ENCODE measurements around the gene CRHR1. TPM values are rescaled to one million over a fixed set of nuclear protein-coding genes. Genes with fewer than 3 reads are reported as not detected.

The CRHR1 gene
- polyA plus RNA-seq, 1 donor (not counting 4 experiments of a cell fraction or from before 2014, with no cell fraction given), result not detected

GRCh38 chr17:45813048-45813725 lies 29.1 kb downstream of the CRHR1 start:
- no peak for FAIRE-seq

GRCh38 chr17:45814622-45815606 lies 30.8 kb downstream of the CRHR1 start:
- no peaks in the 10 kb centered on the region for H3K9me1 ChIP-seq (ENCODE audit: control insufficient read depth, extremely low read depth, insufficient read depth, low read length)
- no peak overlapping the region for H3K4me3 ChIP-seq (ENCODE audit: control insufficient read depth in 2 of 3, extremely low read depth in 1 of 3, insufficient read depth in 2 of 3, low read depth in 1 of 3, low read length in 3 of 3)
- H4K20me1 ChIP-seq (ENCODE audit: control insufficient read depth, extremely low read depth, insufficient read depth, low read length), result no peaks in the 10 kb centered on the region
- H3K4me2 ChIP-seq (ENCODE audit: control insufficient read depth, extremely low read depth, insufficient read depth, low read depth, low read length), result no peak overlapping the region
- no peaks in the 10 kb centered on the region for H3K36me3 ChIP-seq (ENCODE audit: control insufficient read depth in 2 of 2, extremely low read depth in 1 of 2, insufficient read depth in 2 of 2, low read length in 2 of 2)
- no peaks in the 10 kb centered on the region for H3K9me3 ChIP-seq (ENCODE audit: control insufficient read depth, low read depth, low read length)
- dilution Hi-C loops (cut with MboI; ENCODE audit: extremely low pct_ligation_motif_present, low sequenced_read_pairs), result no loop called here
- H3K27me3 ChIP-seq (ENCODE audit: control insufficient read depth, extremely low read depth, insufficient read depth, low read length), result peaks cover 6% of the 10 kb centered on the region
- H3K4me1 ChIP-seq (ENCODE audit: control insufficient read depth, extremely low read depth, insufficient read depth, low read length), result no peaks in the 10 kb centered on the region
- FAIRE-seq (no peak), DNase-seq (ENCODE audit: low read depth, low spot score) (no peak)
- TF ChIP-seq EZH2 (IDR thresholded peaks at IDR 0.05; ENCODE audit: low read length), result no peak
- no peak for TF ChIP-seq CTCF (optimal IDR thresholded peaks at IDR 0.05 in 1 of 3, IDR thresholded peaks at IDR 0.05 in 1 of 3, conservative IDR thresholded peaks at IDR 0.05 in 1 of 3; ENCODE audit: extremely low read depth in 1 of 3, insufficient read depth in 2 of 3, low read length in 3 of 3)
- no peak overlapping the region for H3K27ac ChIP-seq (ENCODE audit: control insufficient read depth, insufficient read depth, low read length)
- H2AFZ ChIP-seq (ENCODE audit: control insufficient read depth, low read length), result no peak overlapping the region
- no peaks in the 10 kb centered on the region for H3K79me2 ChIP-seq (ENCODE audit: control insufficient read depth, insufficient read depth, low read length)
- no peak overlapping the region for H3K9ac ChIP-seq (ENCODE audit: control insufficient read depth, extremely low read depth, insufficient read depth, low read length)

More at GRCh38 chr17:45813048-45813725, 29.1 kb downstream of the CRHR1 start:
- Histone ChIP-seq H2AFZ (ENCODE audit: control insufficient read depth, low read length) (no peak overlapping the region), H3K36me3 (ENCODE audit: control insufficient read depth in 2 of 2, extremely low read depth in 1 of 2, insufficient read depth in 2 of 2, low read length in 2 of 2) (no peaks in the 10 kb centered on the region), H3K9ac (ENCODE audit: control insufficient read depth, extremely low read depth, insufficient read depth, low read length) (no peak overlapping the region), H3K9me3 (ENCODE audit: control insufficient read depth, low read depth, low read length) (no peaks in the 10 kb centered on the region), H4K20me1 (ENCODE audit: control insufficient read depth, extremely low read depth, insufficient read depth, low read length) (no peaks in the 10 kb centered on the region), H3K9me1 (ENCODE audit: control insufficient read depth, extremely low read depth, insufficient read depth, low read length) (no peaks in the 10 kb centered on the region), H3K79me2 (ENCODE audit: control insufficient read depth, insufficient read depth, low read length) (no peaks in the 10 kb centered on the region), H3K27me3 (ENCODE audit: control insufficient read depth, extremely low read depth, insufficient read depth, low read length) (peaks cover 5% of the 10 kb centered on the region), H3K4me1 (ENCODE audit: control insufficient read depth, extremely low read depth, insufficient read depth, low read length) (no peaks in the 10 kb centered on the region), H3K4me2 (ENCODE audit: control insufficient read depth, extremely low read depth, insufficient read depth, low read depth, low read length) (no peak overlapping the region), H3K27ac (ENCODE audit: control insufficient read depth, insufficient read depth, low read length) (no peak overlapping the region), H3K4me3 (ENCODE audit: control insufficient read depth in 2 of 3, extremely low read depth in 1 of 3, insufficient read depth in 2 of 3, low read depth in 1 of 3, low read length in 3 of 3) (no peak overlapping the region)
- dilution Hi-C loops (cut with MboI; ENCODE audit: extremely low pct_ligation_motif_present, low sequenced_read_pairs), result no loop called here
- DNase-seq (ENCODE audit: low read depth, low spot score), result no peak
- TF ChIP-seq CTCF (optimal IDR thresholded peaks at IDR 0.05 in 1 of 3, IDR thresholded peaks at IDR 0.05 in 1 of 3, conservative IDR thresholded peaks at IDR 0.05 in 1 of 3; ENCODE audit: extremely low read depth in 1 of 3, insufficient read depth in 2 of 3, low read length in 3 of 3) (peak in 1 of 3 experiments; percentile 13), EZH2 (IDR thresholded peaks at IDR 0.05; ENCODE audit: low read length) (no peak)

Measured in keratinocyte (primary cell).